HL-60 (cell line): ENCODE measurements around the gene SPTA1.

Source experiments
- CTCF ChIP-seq: IDR thresholded peaks from one replicate; pipeline ENCODE4 v1.5.1; 2011; ENCODE audit warnings: low read length, control low read depth, inconsistent platforms; ENCODE audit not compliant: insufficient read depth
- POLR2AphosphoS5 ChIP-seq: IDR thresholded peaks from 2 replicates; pipeline ENCODE4 v1.6.1; 2012; ENCODE audit warnings: low read depth

- TF ChIP-seq POLR2AphosphoS5 (no peak), CTCF (no peak)
These were observed 109.0 kb downstream of the SPTA1 start for GRCh38 chr1:158577561-158577960.
